Measurements from ENCODE around the gene IGFBP2. TPM values are rescaled to one million over a fixed set of nuclear protein-coding genes. Genes with fewer than 3 reads are reported as not detected.

Gene IGFBP2
- total RNA-seq, 1 donor = 1.1 TPM

DNA sequence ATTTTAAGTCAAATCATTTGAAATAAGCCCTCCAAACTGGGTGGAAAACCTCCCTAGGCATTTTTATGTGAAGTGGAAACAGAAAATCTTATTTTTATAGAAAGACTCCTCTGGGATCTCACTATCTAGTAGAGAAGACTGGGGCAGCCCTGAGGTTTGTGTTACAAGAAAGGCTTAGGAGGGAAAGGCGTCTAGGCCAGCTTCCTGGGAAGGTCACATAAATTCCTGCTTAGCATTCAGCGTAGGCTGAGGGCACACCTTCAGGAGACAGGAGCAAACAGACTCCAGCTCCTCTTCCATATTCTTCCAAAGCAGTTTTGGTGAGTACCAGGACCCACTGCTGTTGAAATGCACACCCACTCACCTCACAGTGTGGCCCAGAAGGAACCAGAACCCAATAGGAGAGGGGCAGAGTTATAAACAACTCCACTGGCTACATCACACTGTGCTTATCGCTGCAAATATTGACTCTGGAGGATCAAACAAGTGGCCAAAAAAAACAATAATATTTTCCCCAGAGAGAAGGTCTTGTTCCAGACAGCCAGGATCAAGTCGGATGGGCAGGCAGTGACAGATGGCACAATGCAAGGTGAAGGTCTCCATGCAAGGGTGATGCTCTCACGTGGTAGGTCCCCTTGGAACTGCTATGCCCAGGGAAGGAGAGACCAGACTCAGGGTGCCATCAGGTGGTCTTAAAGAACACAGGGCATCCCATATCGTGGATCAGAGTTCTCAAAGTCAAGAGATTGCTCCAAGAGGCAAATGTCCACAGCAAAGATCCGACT, 17.7 kb upstream of the IGFBP2 start:
- no peak for TF ChIP-seq CTCF (IDR thresholded peaks at IDR 0.05; ENCODE audit: insufficient read depth, low read length)
- H3K4me3 ChIP-seq (ENCODE audit: low read depth, low read length) = no peak overlapping the region
- no peak for DNase-seq (ENCODE audit: low read depth)

GRCh38 chr2:216616083-216616678, 17.0 kb upstream of the IGFBP2 start:
- DNase-seq (ENCODE audit: low read depth) = no peak

DNA sequence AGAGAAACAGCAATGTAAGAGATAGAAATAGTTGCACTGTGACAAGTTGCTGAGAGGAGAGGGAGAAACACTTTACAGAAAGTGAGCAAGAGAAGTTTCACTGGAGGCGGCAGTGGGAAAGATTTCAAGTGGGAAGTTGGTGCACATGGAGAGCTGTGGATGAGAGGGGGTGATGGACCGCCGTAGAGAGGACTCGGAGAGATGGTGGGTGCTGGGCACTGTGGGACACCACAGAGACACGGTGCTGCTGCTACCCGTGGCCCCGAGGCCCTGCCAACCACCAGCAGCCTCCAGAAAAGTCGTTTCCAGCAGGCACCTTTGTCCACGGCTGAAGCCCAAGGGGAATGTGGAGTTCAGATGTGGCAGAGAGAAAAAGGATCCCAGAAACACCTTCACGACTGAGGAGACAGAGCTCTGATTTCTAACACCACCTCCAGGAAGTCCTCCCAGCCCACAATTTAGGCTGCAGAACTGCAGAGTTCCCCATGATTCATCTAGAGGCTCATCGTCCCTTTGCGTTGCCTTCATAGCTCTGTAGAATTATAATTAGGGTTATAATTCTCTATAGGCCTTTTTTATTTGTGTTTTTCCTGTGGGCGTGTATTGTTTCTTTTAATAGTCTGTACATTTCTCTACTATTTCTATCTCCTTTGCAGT, 15.9 kb upstream of the IGFBP2 start:
- H3K4me3 ChIP-seq (ENCODE audit: low read depth, low read length) = no peak overlapping the region
- TF ChIP-seq CTCF (IDR thresholded peaks at IDR 0.05; ENCODE audit: insufficient read depth, low read length) = no peak
- no peak for DNase-seq (ENCODE audit: low read depth)

More at GRCh38 chr2:216616083-216616678, 17.0 kb upstream of the IGFBP2 start:
- no peak overlapping the region for H3K4me3 ChIP-seq (ENCODE audit: low read depth, low read length)
- no peak for TF ChIP-seq CTCF (IDR thresholded peaks at IDR 0.05; ENCODE audit: insufficient read depth, low read length)

DNA sequence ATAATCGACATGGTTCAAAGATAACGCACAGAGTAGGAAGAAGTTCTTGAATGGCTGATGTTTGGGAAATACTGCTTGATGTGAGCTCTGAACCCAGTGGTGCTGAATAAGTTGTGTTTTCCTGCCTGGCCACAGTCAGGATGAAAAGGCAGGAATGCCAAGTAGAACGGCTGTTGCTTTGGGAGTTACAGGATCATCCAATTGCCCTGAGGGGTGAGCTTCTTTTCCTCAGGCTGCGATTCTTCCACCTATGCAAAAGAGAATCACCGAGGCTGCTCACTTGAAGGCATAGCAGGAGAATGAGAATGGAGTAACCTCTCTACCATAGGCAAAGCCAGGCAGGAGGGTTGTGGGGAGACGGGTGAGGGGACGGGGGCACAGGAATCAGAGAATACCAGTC, 14.4 kb upstream of the IGFBP2 start:
- DNase-seq (ENCODE audit: low read depth) = no peak
- no peak for TF ChIP-seq CTCF (IDR thresholded peaks at IDR 0.05; ENCODE audit: insufficient read depth, low read length)
- no peak overlapping the region for H3K4me3 ChIP-seq (ENCODE audit: low read depth, low read length)

DNA sequence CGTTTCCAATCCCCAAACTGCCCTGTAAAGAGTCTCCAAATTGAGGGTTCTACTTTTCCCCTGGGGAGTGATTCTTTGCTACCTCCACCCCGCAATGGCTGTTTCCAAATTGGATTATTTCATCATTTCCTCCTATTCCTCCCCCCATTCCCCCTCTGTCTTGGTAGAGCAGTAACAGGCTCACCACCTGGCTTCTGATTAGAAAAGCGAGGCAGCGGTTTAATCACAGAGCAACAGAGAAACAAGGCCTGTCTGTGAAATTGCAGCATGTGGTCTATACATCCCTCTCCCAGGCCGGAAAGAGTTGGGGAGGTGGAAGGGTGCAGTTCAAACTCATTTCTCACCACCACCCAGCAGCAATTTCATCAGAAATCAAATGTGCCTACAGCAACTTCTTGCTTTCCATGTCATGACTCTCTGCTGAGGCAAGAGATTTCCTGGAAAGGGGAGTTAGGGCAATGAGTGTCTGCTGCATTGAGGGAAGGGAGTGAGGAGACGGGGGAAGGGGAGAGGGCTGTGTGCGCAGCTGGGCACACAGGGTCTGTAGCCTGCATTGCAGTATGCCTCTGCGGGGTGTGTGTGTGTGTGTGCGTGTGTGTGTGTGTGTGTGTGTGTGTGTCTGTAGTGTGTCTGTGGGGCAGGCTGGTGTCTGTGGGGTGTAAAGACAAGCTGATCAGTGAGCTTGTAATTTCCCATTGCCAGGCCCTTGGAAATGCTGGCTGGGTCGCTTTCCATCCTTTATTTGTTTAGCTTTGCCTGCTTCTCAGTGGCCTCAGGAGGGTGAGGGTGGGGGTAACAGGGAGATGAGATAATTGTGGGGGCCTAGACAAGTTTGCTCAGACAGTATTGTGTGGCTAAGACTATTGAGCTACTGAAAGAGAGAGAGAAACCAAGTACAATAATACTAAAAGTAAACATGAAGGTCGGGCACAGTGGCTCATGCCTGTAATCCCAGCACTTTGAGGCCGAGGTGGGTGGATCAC, 13.5 kb upstream of the IGFBP2 start:
- peak; percentile 38 for DNase-seq (ENCODE audit: low read depth)
- TF ChIP-seq CTCF (IDR thresholded peaks at IDR 0.05; ENCODE audit: insufficient read depth, low read length) = no peak
- no peak overlapping the region for H3K4me3 ChIP-seq (ENCODE audit: low read depth, low read length)

DNA sequence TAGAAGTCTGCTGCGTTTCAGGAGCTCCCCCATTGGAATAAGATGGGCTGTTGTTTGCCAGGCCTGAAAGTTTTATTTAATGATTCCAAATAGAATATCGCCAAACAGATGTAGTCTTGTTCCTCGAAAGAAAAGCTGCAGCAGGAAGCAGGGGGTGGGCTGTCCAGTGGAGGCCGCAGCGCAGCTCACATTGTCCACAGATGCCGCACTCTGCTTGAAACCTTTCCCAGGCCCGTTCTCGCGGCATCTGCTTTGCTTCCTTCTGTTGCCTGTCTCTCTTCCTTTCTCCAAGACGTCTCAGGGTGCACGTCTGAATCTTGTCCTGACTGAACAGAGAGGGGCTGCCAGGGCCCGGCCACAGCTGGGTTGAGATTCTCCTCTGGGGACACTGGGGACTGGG, 12.4 kb upstream of the IGFBP2 start:
- H3K4me3 ChIP-seq (ENCODE audit: low read depth, low read length) = no peak overlapping the region
- no peak for TF ChIP-seq CTCF (IDR thresholded peaks at IDR 0.05; ENCODE audit: insufficient read depth, low read length)
- DNase-seq (ENCODE audit: low read depth) = no peak
